H9 (cell line): ENCODE results near the gene MYL10. TPM values are rescaled to one million over a fixed set of nuclear protein-coding genes. Genes with fewer than 3 reads are reported as not detected.

ENCODE experiments used
- DNase-seq: peaks from one replicate; pipeline ENCODE4 v3.0.0-alpha.2; 2017
- H2AFZ ChIP-seq: one replicate; pipeline ENCODE4 v1.6.1; 2013; ENCODE audit warnings: mild to moderate bottlenecking, low read length, control low read depth, moderate library complexity
- H2AK5ac ChIP-seq: 2 replicates; pipeline ENCODE4 v1.6.1; 2013; ENCODE audit warnings: low read length, control low read depth, mixed read lengths; ENCODE audit not compliant: insufficient read length
- H2BK120ac ChIP-seq: one replicate; pipeline ENCODE4 v1.6.1; 2013; ENCODE audit warnings: low read depth, mild to moderate bottlenecking, low read length, control low read depth, inconsistent platforms; ENCODE audit not compliant: poor library complexity, severe bottlenecking
- H2BK12ac ChIP-seq: 2 replicates; pipeline ENCODE4 v1.6.1; 2013; ENCODE audit warnings: low read length, control low read depth, mixed read lengths, low read depth; ENCODE audit not compliant: insufficient read length
- H2BK15ac ChIP-seq: 2 replicates; pipeline ENCODE4 v1.6.1; 2013; ENCODE audit warnings: low read depth, low read length, control low read depth
- H2BK20ac ChIP-seq: one replicate; pipeline ENCODE4 v1.6.1; 2013; ENCODE audit warnings: low read depth, mild to moderate bottlenecking, low read length, control low read depth, inconsistent platforms; ENCODE audit not compliant: poor library complexity, severe bottlenecking
- H2BK5ac ChIP-seq: 2 replicates; pipeline ENCODE4 v1.6.1; 2013; ENCODE audit warnings: low read length, control low read depth, mixed read lengths; ENCODE audit not compliant: insufficient read length
- H3K14ac ChIP-seq: 2 replicates; pipeline ENCODE4 v1.6.1; 2013; ENCODE audit warnings: low read length, control low read depth; ENCODE audit not compliant: insufficient read depth
- H3K18ac ChIP-seq: 2 replicates; pipeline ENCODE4 v1.6.1; 2013; ENCODE audit warnings: low read depth, mild to moderate bottlenecking, mixed read lengths, low read length, control low read depth; ENCODE audit not compliant: insufficient read length
- H3K23ac ChIP-seq: 2 replicates; pipeline ENCODE4 v1.6.1; 2013; ENCODE audit warnings: low read length, control low read depth, mixed read lengths, low read depth; ENCODE audit not compliant: insufficient read length
- H3K23me2 ChIP-seq: 2 replicates; pipeline ENCODE4 v1.6.1; 2013; ENCODE audit warnings: low read depth, mild to moderate bottlenecking, mixed read lengths, low read length, control low read depth; ENCODE audit not compliant: insufficient read length, poor library complexity, severe bottlenecking
- H3K27ac ChIP-seq: 2 replicates; pipeline ENCODE4 v1.5.1; 2013; ENCODE audit warnings: low read length, control low read depth, mixed read lengths, low read depth; ENCODE audit not compliant: insufficient read length
- H3K27me3 ChIP-seq: 2 replicates; pipeline ENCODE4 v1.6.1; 2013; ENCODE audit warnings: low read length, control low read depth, inconsistent platforms; ENCODE audit not compliant: insufficient read depth
- H3K4ac ChIP-seq: 2 replicates; pipeline ENCODE4 v1.6.1; 2013; ENCODE audit warnings: low read depth, mild to moderate bottlenecking, control low read depth, inconsistent platforms, low read length, moderate library complexity
- H3K4me1 ChIP-seq: 2 replicates; pipeline ENCODE4 v1.6.1; 2013; ENCODE audit warnings: low read length, control low read depth, inconsistent platforms; ENCODE audit not compliant: insufficient read depth
- H3K4me2 ChIP-seq: 2 replicates; pipeline ENCODE4 v1.6.1; 2013; ENCODE audit warnings: low read length, control low read depth, mixed read lengths; ENCODE audit not compliant: insufficient read length, insufficient read depth
- H3K56ac ChIP-seq: 2 replicates; pipeline ENCODE4 v1.6.1; 2013; ENCODE audit warnings: low read depth, mild to moderate bottlenecking, mixed read lengths, low read length, control low read depth; ENCODE audit not compliant: insufficient read length
- H3K79me1 ChIP-seq: 2 replicates; pipeline ENCODE4 v1.6.1; 2013; ENCODE audit warnings: low read depth, mild to moderate bottlenecking, moderate library complexity, low read length, control low read depth, inconsistent platforms; ENCODE audit not compliant: insufficient read depth, poor library complexity, severe bottlenecking
- H3K79me2 ChIP-seq: 2 replicates; pipeline ENCODE4 v1.6.1; 2013; ENCODE audit warnings: low read length, control low read depth, inconsistent platforms; ENCODE audit not compliant: insufficient read depth
- H3K9ac ChIP-seq: 2 replicates; pipeline ENCODE4 v1.6.1; 2013; ENCODE audit warnings: low read length, control low read depth, mixed read lengths; ENCODE audit not compliant: insufficient read length; ENCODE audit errors: extremely low read depth
- H3K9me3 ChIP-seq: one replicate; pipeline ENCODE4 v1.6.1; 2013; ENCODE audit warnings: low read depth, low read length, inconsistent platforms; ENCODE audit not compliant: control insufficient read depth
- H3T11ph ChIP-seq: one replicate; pipeline ENCODE4 v1.6.1; 2013; ENCODE audit warnings: mild to moderate bottlenecking, low read length, control low read depth, inconsistent platforms
- H4K20me1 ChIP-seq: one replicate; pipeline ENCODE4 v1.6.1; 2013; ENCODE audit not compliant: control insufficient read depth, insufficient read length, insufficient read depth
- H4K5ac ChIP-seq: 2 replicates; pipeline ENCODE4 v1.6.1; 2013; ENCODE audit warnings: low read depth, mild to moderate bottlenecking, mixed read lengths, low read length, control low read depth; ENCODE audit not compliant: insufficient read length
- H4K8ac ChIP-seq: replicated peaks from 2 replicates; pipeline ENCODE4 v1.6.1; 2013; ENCODE audit warnings: low read length, control low read depth, mixed read lengths, low read depth; ENCODE audit not compliant: insufficient read length
- H4K91ac ChIP-seq: 2 replicates; pipeline ENCODE4 v1.6.1; 2013; ENCODE audit warnings: low read depth, mild to moderate bottlenecking, moderate library complexity, mixed read lengths, low read length, control low read depth; ENCODE audit not compliant: insufficient read length
- H3K27ac Mint-ChIP-seq, 3 experiments: 2 replicates in 2 of 3; 3 replicates in 1 of 3; pipeline ENCODE4 v1.8.0; 2020 to 2021; ENCODE audit warnings: mixed read lengths in 3 of 3, mild to moderate bottlenecking in 1 of 3, moderate library complexity in 1 of 3
- H3K27me3 Mint-ChIP-seq: 2 replicates; pipeline ENCODE4 v1.8.0; 2021; ENCODE audit warnings: low read depth, mild to moderate bottlenecking, moderate library complexity, mixed read lengths
- H3K36me3 Mint-ChIP-seq, 3 experiments: 2 replicates in 2 of 3; 3 replicates in 1 of 3; pipeline ENCODE4 v1.8.0; 2020 to 2021; ENCODE audit warnings: low read depth in 3 of 3, mixed read lengths in 3 of 3; ENCODE audit not compliant: insufficient read depth in 1 of 3
- H3K4me1 Mint-ChIP-seq, 2 experiments: 2 replicates each; pipeline ENCODE4 v1.8.0; 2020; ENCODE audit warnings: mixed read lengths in 2 of 2
- H3K4me3 Mint-ChIP-seq, 2 experiments: 2 replicates in 1 of 2; 3 replicates in 1 of 2; pipeline ENCODE4 v1.8.0; 2020 to 2021; ENCODE audit warnings: mild to moderate bottlenecking in 2 of 2, mixed read lengths in 2 of 2, moderate library complexity in 1 of 2
- H3K9me3 Mint-ChIP-seq, 2 experiments: 2 replicates in 1 of 2; 3 replicates in 1 of 2; pipeline ENCODE4 v1.8.0; 2020; ENCODE audit warnings: mild to moderate bottlenecking in 2 of 2, mixed read lengths in 2 of 2, moderate library complexity in 1 of 2
- CTCF ChIP-seq: fragments of 200-600 bp; sonication (generic); conservative IDR thresholded peaks from 3 replicates; pipeline ENCODE4 v1.8.0; 2021; ENCODE audit warnings: antibody characterized with exemption, mild to moderate bottlenecking
- WGBS: extraction: QIAGEN DNeasy Blood & Tissue Kit; methylation state at CpG from one replicate; pipeline ENCODE4 v1.1.7; 2013; ENCODE audit warnings: missing lambda C conversion rate, low lambda C conversion rate, mixed read lengths; ENCODE audit not compliant: insufficient read length; ENCODE audit errors: extremely low coverage; 5-methylcytosine and 5-hydroxymethylcytosine counted together
- total RNA-seq: library from RNA; stranded (reverse); gene quantifications from 2 replicates; pipeline ENCODE4 v1.2.1, GENCODE V29; 2021

Gene MYL10
- total RNA-seq, 1 experiment from 2014 or later, result 0.50 TPM

- Histone ChIP-seq H2AK5ac (no peak overlapping the region), H3K4ac (no peak overlapping the region), H3T11ph (no peak overlapping the region), H2BK120ac (no peak overlapping the region), H4K91ac (no peak overlapping the region), H3K27ac (no peak overlapping the region), H3K9ac (no peak overlapping the region), H4K20me1 (no peaks in the 10 kb centered on the region), H3K79me1 (no peaks in the 10 kb centered on the region), H2AFZ (no peak overlapping the region), H3K9me3 (no peaks in the 10 kb centered on the region), H2BK20ac (no peak overlapping the region), H3K18ac (no peak overlapping the region), H2BK5ac (no peak overlapping the region), H2BK12ac (no peak overlapping the region), H3K27me3 (no peaks in the 10 kb centered on the region), H4K5ac (no peak overlapping the region), H3K4me2 (no peak overlapping the region), H3K14ac (no peak overlapping the region), H3K23me2 (no peaks in the 10 kb centered on the region), H3K23ac (no peak overlapping the region), H3K56ac (no peak overlapping the region), H4K8ac (no peak overlapping the region), H2BK15ac (no peak overlapping the region), H3K4me1 (no peaks in the 10 kb centered on the region), H3K79me2 (no peaks in the 10 kb centered on the region)
- H3K27ac Mint-ChIP-seq, result no peak overlapping the region
- no peak for TF ChIP-seq CTCF
- no peaks in the 10 kb centered on the region for H3K36me3 Mint-ChIP-seq
- H3K9me3 Mint-ChIP-seq, result no peaks in the 10 kb centered on the region
- H3K27me3 Mint-ChIP-seq, result peaks cover 9% of the 10 kb centered on the region
- H3K4me3 Mint-ChIP-seq, result no peak overlapping the region
- no CpG with 5 or more reads among the region's 4 CpGs for WGBS
- DNase-seq, result no peak
- H3K4me1 Mint-ChIP-seq, result peaks cover 0 to 2% of the 10 kb centered on the region in 2 experiments; a peak in 1 of 4 replicates
These were observed 33.1 kb downstream of the MYL10 start for GRCh38 chr7:101595766-101596537.
